Natural killer cell (primary cell): ENCODE data around the gene TCHP. TPM values are rescaled to one million over a fixed set of nuclear protein-coding genes. Genes with fewer than 3 reads are reported as not detected.

Experiments used
- ATAC-seq, 3 donors: fragments of 150-1000 bp in 2 of 3; fragments of 200-7000 bp in 1 of 3; cut with Tn5 transposase; 1 replicate in 1 of 3; 2 replicates in 2 of 3; pipeline ENCODE4 v1.10.0; 2021; ENCODE audit warnings: mild to moderate bottlenecking in 2 of 3, moderate library complexity in 2 of 3
- DNase-seq, 2 donors: peaks; one replicate each; pipeline versions ENCODE4 v3.0.0 to v3.0.0-alpha.2; 2013 to 2021; ENCODE audit warnings: mixed read lengths in 1 of 2
- H3K27ac ChIP-seq: one replicate; pipeline ENCODE4 v1.5.1; 2013; ENCODE audit warnings: mild to moderate bottlenecking, low read length
- H3K27me3 ChIP-seq: one replicate; pipeline ENCODE4 v1.6.1; 2013; ENCODE audit warnings: low read length; ENCODE audit not compliant: control insufficient read depth, insufficient read depth
- H3K36me3 ChIP-seq: one replicate; pipeline ENCODE4 v1.6.1; 2013; ENCODE audit warnings: low read length; ENCODE audit not compliant: control insufficient read depth, insufficient read depth
- H3K4me1 ChIP-seq: one replicate; pipeline ENCODE4 v1.6.1; 2013; ENCODE audit warnings: low read length; ENCODE audit not compliant: control insufficient read depth, insufficient read depth
- H3K4me3 ChIP-seq: one replicate; pipeline ENCODE4 v1.5.1; 2013; ENCODE audit warnings: low read length
- H3K9me3 ChIP-seq: one replicate; pipeline ENCODE4 v1.6.1; 2013; ENCODE audit warnings: low read length; ENCODE audit not compliant: control insufficient read depth, insufficient read depth
- H3K27ac Mint-ChIP-seq, 2 donors: one replicate each; pipeline ENCODE4 v1.8.0; 2022; ENCODE audit warnings: mild to moderate bottlenecking in 2 of 2, mixed read lengths in 2 of 2, moderate library complexity in 1 of 2
- H3K27me3 Mint-ChIP-seq, 2 donors: one replicate each; pipeline ENCODE4 v1.8.0; 2022; ENCODE audit warnings: low read depth in 2 of 2, mixed read lengths in 2 of 2
- H3K36me3 Mint-ChIP-seq: one replicate; pipeline ENCODE4 v1.8.0; 2022; ENCODE audit warnings: mixed read lengths
- H3K4me1 Mint-ChIP-seq, 2 donors: one replicate each; pipeline ENCODE4 v1.8.0; 2022; ENCODE audit warnings: mixed read lengths in 2 of 2
- H3K4me3 Mint-ChIP-seq: one replicate; pipeline ENCODE4 v1.8.0; 2022; ENCODE audit warnings: mild to moderate bottlenecking, moderate library complexity, mixed read lengths
- H3K9me3 Mint-ChIP-seq, 2 donors: one replicate each; pipeline ENCODE4 v1.8.0; 2022; ENCODE audit warnings: mixed read lengths in 2 of 2
- WGBS: methylation state at CpG from one replicate; pipeline ENCODE4 v1.1.7; 2013; ENCODE audit warnings: missing lambda C conversion rate; ENCODE audit not compliant: insufficient coverage; 5-methylcytosine and 5-hydroxymethylcytosine counted together
- intact Hi-C: fragments of 100-400 bp; cut with micrococcal nuclease; formaldehyde crosslinking; loops from one replicate; pipeline ENCODE4 v1.14.2; 2022
- total RNA-seq, 4 donors: library from RNA; stranded (reverse); fragments of 120-200 nt in 1 of 4; gene quantifications; one replicate each; pipeline versions ENCODE4 v1.2.3 to v1.2.4, GENCODE V29; 2013 to 2022
- TF ChIP-seq, protein P1 (sequence below): fragments of 200-600 bp; IDR thresholded peaks from one replicate; pipeline ENCODE4 v1.8.0; 2022; ENCODE audit warnings: antibody characterized with exemption

TCHP gene
- total RNA-seq, 3 donors from 2014 or later (not counting 1 experiment from before 2014, with no cell fraction given): 33.7 to 42.5 (median 38.7) TPM

GRCh38 chr12:109880043-109880931 is 19.8 kb upstream of the TCHP start, which contains the start of gene GLTP:
Gene GLTP (minus strand): TSS chr12:109880541. CDS start chr12:109880374, 167 bp downstream.
- peak within 1 kb of the TSS; percentile 96 for H3K4me3 ChIP-seq
- H3K9me3 ChIP-seq: no peaks in the 10 kb centered on the region
- DNase-seq (peak; percentile 92 to 96), ATAC-seq (peak; percentile 96 to 99 (median 96))
- intact Hi-C loops: loop anchor here (1.0 to 10.0 kb wide), 5 partner anchors 21 to 1555 kb away; partner anchors contain the start of genes ANKRD13A, GIT2 and TCHP
- WGBS: 0% methylated on average over 92 of the region's 92 CpGs
- H3K27ac ChIP-seq: peak within 1 kb of the TSS; percentile 95
- Mint-ChIP-seq H3K27me3 (no peaks in the 10 kb centered on the region), H3K27ac (peak within 1 kb of the TSS; percentile 80 to 97), H3K36me3 (no peaks in the 10 kb centered on the region), H3K9me3 (no peaks in the 10 kb centered on the region), H3K4me1 (peaks cover 48 to 54% of the 10 kb centered on the region in 2 donors), H3K4me3 (peak within 1 kb of the TSS; percentile 95)
- peaks cover 42% of the 10 kb centered on the region for H3K4me1 ChIP-seq
- H3K36me3 ChIP-seq: no peaks in the 10 kb centered on the region
- no peaks in the 10 kb centered on the region for H3K27me3 ChIP-seq
- TF ChIP-seq, protein P1, sequence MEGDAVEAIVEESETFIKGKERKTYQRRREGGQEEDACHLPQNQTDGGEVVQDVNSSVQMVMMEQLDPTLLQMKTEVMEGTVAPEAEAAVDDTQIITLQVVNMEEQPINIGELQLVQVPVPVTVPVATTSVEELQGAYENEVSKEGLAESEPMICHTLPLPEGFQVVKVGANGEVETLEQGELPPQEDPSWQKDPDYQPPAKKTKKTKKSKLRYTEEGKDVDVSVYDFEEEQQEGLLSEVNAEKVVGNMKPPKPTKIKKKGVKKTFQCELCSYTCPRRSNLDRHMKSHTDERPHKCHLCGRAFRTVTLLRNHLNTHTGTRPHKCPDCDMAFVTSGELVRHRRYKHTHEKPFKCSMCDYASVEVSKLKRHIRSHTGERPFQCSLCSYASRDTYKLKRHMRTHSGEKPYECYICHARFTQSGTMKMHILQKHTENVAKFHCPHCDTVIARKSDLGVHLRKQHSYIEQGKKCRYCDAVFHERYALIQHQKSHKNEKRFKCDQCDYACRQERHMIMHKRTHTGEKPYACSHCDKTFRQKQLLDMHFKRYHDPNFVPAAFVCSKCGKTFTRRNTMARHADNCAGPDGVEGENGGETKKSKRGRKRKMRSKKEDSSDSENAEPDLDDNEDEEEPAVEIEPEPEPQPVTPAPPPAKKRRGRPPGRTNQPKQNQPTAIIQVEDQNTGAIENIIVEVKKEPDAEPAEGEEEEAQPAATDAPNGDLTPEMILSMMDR: peak; percentile 57

GRCh38 chr12:109880938-109881337 is 19.1 kb upstream of the TCHP start:
- H3K4me3 Mint-ChIP-seq: peak overlapping the region; percentile 65
- peak overlapping the region; percentile 80 to 97 for H3K27ac Mint-ChIP-seq
- no peaks in the 10 kb centered on the region for H3K27me3 Mint-ChIP-seq
- Histone ChIP-seq H3K4me1 (peaks cover 36% of the 10 kb centered on the region), H3K4me3 (peak overlapping the region; percentile 45), H3K27me3 (no peaks in the 10 kb centered on the region), H3K9me3 (no peaks in the 10 kb centered on the region), H3K36me3 (no peaks in the 10 kb centered on the region), H3K27ac (peak overlapping the region; percentile 67)
- H3K9me3 Mint-ChIP-seq: no peaks in the 10 kb centered on the region
- peaks cover 42 to 49% of the 10 kb centered on the region in 2 donors for H3K4me1 Mint-ChIP-seq
- TF ChIP-seq, protein P1: no peak
- ATAC-seq (no peak), DNase-seq (no peak)
- intact Hi-C loops: loop anchor here (1.0 to 10.0 kb wide), 5 partner anchors 20 to 1554 kb away; partner anchors contain the start of genes ANKRD13A, GIT2 and TCHP
- WGBS: 14% methylated on average over 9 of the region's 9 CpGs
- no peaks in the 10 kb centered on the region for H3K36me3 Mint-ChIP-seq

DNA sequence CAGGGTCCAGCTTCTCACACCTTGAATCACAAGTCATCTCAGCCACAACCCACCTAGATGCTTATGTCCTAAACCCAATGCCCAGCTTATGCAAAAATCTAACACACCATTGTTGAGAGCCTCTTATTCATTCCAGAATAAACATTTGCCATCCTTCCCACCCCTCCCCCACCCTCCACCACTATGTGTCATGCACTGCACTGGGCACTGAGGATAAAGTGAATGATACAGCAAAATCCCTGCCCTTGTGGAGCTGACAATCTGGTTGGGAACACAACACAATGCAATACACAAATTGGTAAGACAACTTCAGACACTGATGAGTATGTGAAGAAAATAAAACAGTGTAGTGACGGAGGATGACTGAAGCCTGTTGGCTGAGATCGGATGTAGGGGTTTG is 18.3 kb upstream of the TCHP start:
- H3K4me3 ChIP-seq: no peak overlapping the region
- intact Hi-C loops: loop anchor here (2.0 to 10.0 kb wide), 3 partner anchors 19 to 1553 kb away; partner anchors contain the start of genes ANKRD13A, GIT2 and TCHP
- no peaks in the 10 kb centered on the region for H3K9me3 ChIP-seq
- Mint-ChIP-seq H3K9me3 (no peaks in the 10 kb centered on the region), H3K27ac (no peak overlapping the region), H3K4me1 (peaks cover 42 to 44% of the 10 kb centered on the region in 2 donors), H3K27me3 (no peaks in the 10 kb centered on the region), H3K4me3 (peak overlapping the region; percentile 65), H3K36me3 (no peaks in the 10 kb centered on the region)
- no peaks in the 10 kb centered on the region for H3K27me3 ChIP-seq
- no peak overlapping the region for H3K27ac ChIP-seq
- WGBS: 100% methylated on average over 2 of the region's 2 CpGs
- no peak for DNase-seq
- no peaks in the 10 kb centered on the region for H3K36me3 ChIP-seq
- no peak for ATAC-seq
- TF ChIP-seq, protein P1: no peak
- H3K4me1 ChIP-seq: peaks cover 33% of the 10 kb centered on the region
